Endodermal cell (in vitro differentiated cells): Measurements from ENCODE around the gene TPRG1L. TPM values are rescaled to one million over a fixed set of nuclear protein-coding genes. Genes with fewer than 3 reads are reported as not detected.
A peak's percentile ranks its signal among the peaks of the same experiment; 100 is the strongest.

Source experiments
- DNase-seq: peaks from one replicate; pipeline ENCODE4 v3.0.0-alpha.2; 2017
- H3K27ac ChIP-seq: 2 replicates; pipeline ENCODE4 v1.5.1; 2013; ENCODE audit warnings: mild to moderate bottlenecking, low read depth, low read length, moderate library complexity
- H3K27me3 ChIP-seq: 2 replicates; pipeline ENCODE4 v1.6.1; 2013; ENCODE audit warnings: mild to moderate bottlenecking, low read length, moderate library complexity; ENCODE audit not compliant: insufficient read depth, control insufficient read depth, poor library complexity, severe bottlenecking
- H3K36me3 ChIP-seq: 2 replicates; pipeline ENCODE4 v1.7.0; 2013; ENCODE audit warnings: mild to moderate bottlenecking, low read length, moderate library complexity; ENCODE audit not compliant: control insufficient read depth, insufficient read depth
- H3K4me1 ChIP-seq: one replicate; pipeline ENCODE4 v1.7.0; 2013; ENCODE audit warnings: low read length; ENCODE audit not compliant: control insufficient read depth, insufficient read depth
- H3K4me3 ChIP-seq: 2 replicates; pipeline ENCODE4 v1.5.1; 2013; ENCODE audit warnings: mild to moderate bottlenecking, low read length, moderate library complexity
- H3K9ac ChIP-seq: 2 replicates; pipeline ENCODE4 v1.6.1; 2013; ENCODE audit warnings: mild to moderate bottlenecking, low read length, moderate library complexity; ENCODE audit not compliant: poor library complexity, severe bottlenecking; ENCODE audit errors: extremely low read depth
- H3K9me3 ChIP-seq: 2 replicates; pipeline ENCODE4 v1.6.1; 2013; ENCODE audit warnings: mild to moderate bottlenecking, low read length, moderate library complexity; ENCODE audit not compliant: control insufficient read depth
- H3K27ac Mint-ChIP-seq: 2 replicates; pipeline ENCODE4 v1.8.0; 2020; ENCODE audit warnings: mixed read lengths
- H3K27me3 Mint-ChIP-seq: 2 replicates; pipeline ENCODE4 v1.8.0; 2021; ENCODE audit warnings: mild to moderate bottlenecking, mixed read lengths; ENCODE audit not compliant: insufficient read depth
- H3K36me3 Mint-ChIP-seq: 2 replicates; pipeline ENCODE4 v1.8.0; 2020; ENCODE audit warnings: low read depth, mixed read lengths
- H3K4me1 Mint-ChIP-seq: 2 replicates; pipeline ENCODE4 v1.8.0; 2020; ENCODE audit warnings: mixed read lengths
- H3K4me3 Mint-ChIP-seq: 2 replicates; pipeline ENCODE4 v1.8.0; 2020; ENCODE audit warnings: mild to moderate bottlenecking, moderate library complexity, mixed read lengths
- H3K9me3 Mint-ChIP-seq: 2 replicates; pipeline ENCODE4 v1.8.0; 2020; ENCODE audit warnings: mild to moderate bottlenecking, mixed read lengths
- WGBS, 2 experiments: methylation state at CpG; one replicate each; pipeline versions ENCODE4 v1.1.5 to v1.1.7; 2013; ENCODE audit warnings: missing lambda C conversion rate in 2 of 2, mixed read lengths in 1 of 2; ENCODE audit not compliant: insufficient coverage in 1 of 2, insufficient read length in 1 of 2; 5-methylcytosine and 5-hydroxymethylcytosine counted together
- total RNA-seq, 2 donors: library from RNA; stranded (reverse); fragmentation: NEBNext Ultra II Directional in 1 of 2; extraction: Animal tissue kit (Norgen Biotek cat#: 25700) in 1 of 2; gene quantifications; 2 replicates in 1 of 2; 3 replicates in 1 of 2; pipeline ENCODE4 v1.2.1, GENCODE V29; 2021
- TF ChIP-seq, protein P1 (sequence below): fragments of 200-600 bp; sonication (generic); conservative IDR thresholded peaks from 2 replicates; pipeline ENCODE4 v1.5.0; 2021; ENCODE audit warnings: antibody characterized with exemption, mild to moderate bottlenecking

The TPRG1L gene
- total RNA-seq, 2 donors from 2014 or later, result 50.4 to 56.4 TPM

DNA sequence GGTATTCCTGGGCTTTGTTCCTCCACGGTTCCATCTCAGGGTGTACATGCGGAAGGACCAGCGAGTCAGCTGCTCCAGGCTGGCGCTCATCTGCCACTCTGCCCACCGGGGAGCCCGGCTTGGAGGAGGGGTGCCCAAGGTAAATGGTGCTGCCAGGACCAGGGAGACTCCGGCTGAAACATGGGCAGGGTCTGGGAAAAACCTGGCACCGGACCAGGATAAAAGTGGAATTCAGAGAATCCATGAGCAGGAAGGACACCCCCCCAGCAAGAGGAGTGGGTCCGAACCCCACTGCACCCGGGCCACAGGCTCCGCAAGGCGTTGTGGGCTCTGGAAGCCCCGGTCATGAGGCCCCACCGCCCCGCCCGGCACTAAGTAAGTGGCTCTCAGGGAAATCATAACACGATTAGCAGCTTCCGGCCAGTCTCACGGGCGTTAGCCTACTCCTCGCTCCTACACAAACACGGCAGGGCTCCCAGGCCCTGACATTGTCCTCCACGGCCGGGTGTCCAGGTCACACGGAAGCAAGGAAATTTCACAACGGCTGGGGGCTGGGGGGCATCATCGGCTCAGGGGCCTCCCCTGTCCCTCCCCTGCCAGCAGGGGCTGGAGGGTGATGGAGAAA, 34.6 kb upstream of the TPRG1L start:
- Histone ChIP-seq H3K9ac (no peak overlapping the region), H3K4me1 (no peaks in the 10 kb centered on the region), H3K27me3 (no peaks in the 10 kb centered on the region), H3K4me3 (no peak overlapping the region), H3K9me3 (no peaks in the 10 kb centered on the region), H3K27ac (peak overlapping the region; percentile 70), H3K36me3 (no peaks in the 10 kb centered on the region)
- peaks cover 6% of the 10 kb centered on the region for H3K4me1 Mint-ChIP-seq
- WGBS, 2 experiments, result 79 to 84% methylated on average over 20 to 27 of the region's 27 CpGs
- TF ChIP-seq, protein P1, sequence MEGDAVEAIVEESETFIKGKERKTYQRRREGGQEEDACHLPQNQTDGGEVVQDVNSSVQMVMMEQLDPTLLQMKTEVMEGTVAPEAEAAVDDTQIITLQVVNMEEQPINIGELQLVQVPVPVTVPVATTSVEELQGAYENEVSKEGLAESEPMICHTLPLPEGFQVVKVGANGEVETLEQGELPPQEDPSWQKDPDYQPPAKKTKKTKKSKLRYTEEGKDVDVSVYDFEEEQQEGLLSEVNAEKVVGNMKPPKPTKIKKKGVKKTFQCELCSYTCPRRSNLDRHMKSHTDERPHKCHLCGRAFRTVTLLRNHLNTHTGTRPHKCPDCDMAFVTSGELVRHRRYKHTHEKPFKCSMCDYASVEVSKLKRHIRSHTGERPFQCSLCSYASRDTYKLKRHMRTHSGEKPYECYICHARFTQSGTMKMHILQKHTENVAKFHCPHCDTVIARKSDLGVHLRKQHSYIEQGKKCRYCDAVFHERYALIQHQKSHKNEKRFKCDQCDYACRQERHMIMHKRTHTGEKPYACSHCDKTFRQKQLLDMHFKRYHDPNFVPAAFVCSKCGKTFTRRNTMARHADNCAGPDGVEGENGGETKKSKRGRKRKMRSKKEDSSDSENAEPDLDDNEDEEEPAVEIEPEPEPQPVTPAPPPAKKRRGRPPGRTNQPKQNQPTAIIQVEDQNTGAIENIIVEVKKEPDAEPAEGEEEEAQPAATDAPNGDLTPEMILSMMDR, result no peak
- H3K4me3 Mint-ChIP-seq, result no peak overlapping the region
- no peak for DNase-seq
- no peaks in the 10 kb centered on the region for H3K9me3 Mint-ChIP-seq
- H3K27me3 Mint-ChIP-seq, result no peaks in the 10 kb centered on the region
- no peaks in the 10 kb centered on the region for H3K36me3 Mint-ChIP-seq
- H3K27ac Mint-ChIP-seq, result peak overlapping the region; percentile 79

DNA sequence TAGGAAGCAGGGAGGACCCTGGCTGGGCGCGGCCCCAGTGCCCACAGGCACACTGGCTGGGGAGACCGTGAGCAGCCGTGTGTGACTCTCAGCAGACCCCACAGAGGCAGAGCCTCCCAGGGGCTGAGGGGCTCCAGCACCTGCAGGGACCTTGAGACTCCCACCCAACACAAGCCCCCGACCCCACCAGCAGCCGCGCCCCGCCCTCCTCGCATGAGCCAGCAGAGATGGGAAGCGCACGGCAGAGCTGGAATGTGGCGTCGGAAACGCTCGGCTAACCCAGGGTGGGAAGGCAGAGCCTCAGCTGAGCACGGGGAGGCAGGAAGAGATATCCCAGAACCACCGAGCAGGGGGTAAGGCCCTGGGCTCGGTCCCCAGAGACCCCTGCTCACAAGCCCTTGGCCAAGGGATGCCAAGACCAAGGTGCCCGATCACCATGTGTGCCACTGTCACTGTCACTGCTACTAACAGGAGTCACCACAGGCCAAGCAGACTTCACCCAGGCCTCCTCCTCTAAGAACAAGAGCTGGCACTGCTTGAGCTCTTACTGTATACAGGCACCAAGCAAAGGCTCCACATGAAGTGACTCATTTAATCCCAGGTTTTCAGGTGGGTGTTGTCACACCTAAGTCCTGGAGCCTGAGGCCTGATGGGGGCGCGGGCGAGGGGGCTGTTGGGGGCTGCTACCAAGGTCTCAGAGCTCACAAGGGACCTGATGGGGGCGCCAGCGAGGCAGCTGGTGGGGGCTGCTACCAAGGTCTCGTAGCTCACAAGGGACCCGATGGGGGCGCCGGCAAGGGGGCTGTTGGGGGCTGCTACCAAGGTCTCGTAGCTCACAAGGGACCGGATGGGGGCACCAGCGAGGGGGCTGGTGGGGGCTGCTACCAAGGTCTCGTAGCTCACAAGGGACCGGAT, 33.6 kb upstream of the TPRG1L start:
- Mint-ChIP-seq H3K36me3 (no peaks in the 10 kb centered on the region), H3K27me3 (no peaks in the 10 kb centered on the region), H3K4me3 (no peak overlapping the region), H3K27ac (peak overlapping the region; percentile 79), H3K9me3 (no peaks in the 10 kb centered on the region), H3K4me1 (peaks cover 6% of the 10 kb centered on the region)
- Histone ChIP-seq H3K9me3 (no peaks in the 10 kb centered on the region), H3K4me3 (no peak overlapping the region), H3K9ac (no peak overlapping the region), H3K27ac (peak overlapping the region; percentile 70), H3K27me3 (no peaks in the 10 kb centered on the region), H3K36me3 (no peaks in the 10 kb centered on the region), H3K4me1 (no peaks in the 10 kb centered on the region)
- WGBS, 2 experiments, result 92 to 95% methylated on average over 18 to 33 of the region's 33 CpGs
- peak; percentile 79 for DNase-seq
- TF ChIP-seq, protein P1, result peak; percentile 56

DNA sequence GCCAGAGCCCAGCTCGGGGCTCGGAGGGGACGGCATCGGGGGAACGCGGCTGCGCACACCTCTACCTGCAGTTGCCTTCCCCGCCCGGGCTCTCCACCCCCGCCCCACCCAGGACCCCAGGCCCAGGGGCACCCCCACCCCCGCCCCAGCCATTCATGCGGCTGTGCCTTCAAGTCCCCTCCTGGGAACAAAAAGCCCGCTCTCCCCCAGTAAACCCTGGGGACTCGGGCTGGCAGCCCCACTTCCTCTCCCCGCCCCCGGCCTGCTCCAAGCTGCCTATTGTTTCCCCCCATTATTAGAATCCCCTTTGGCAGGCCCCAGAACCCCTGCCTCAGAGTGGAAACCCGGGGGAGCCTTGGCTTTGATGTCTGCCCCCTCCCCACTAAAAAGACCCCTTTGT, 31.5 kb upstream of the TPRG1L start:
- TF ChIP-seq, protein P1, result no peak
- Histone ChIP-seq H3K4me3 (no peak overlapping the region), H3K36me3 (no peaks in the 10 kb centered on the region), H3K9me3 (no peaks in the 10 kb centered on the region), H3K4me1 (no peaks in the 10 kb centered on the region), H3K9ac (no peak overlapping the region), H3K27me3 (no peaks in the 10 kb centered on the region), H3K27ac (peak overlapping the region; percentile 58)
- no peak overlapping the region for H3K4me3 Mint-ChIP-seq
- no peak overlapping the region for H3K27ac Mint-ChIP-seq
- 64 to 94% methylated on average over 3 to 14 of the region's 17 CpGs for WGBS, 2 experiments
- DNase-seq, result no peak
- H3K4me1 Mint-ChIP-seq, result peaks cover 15% of the 10 kb centered on the region
- H3K36me3 Mint-ChIP-seq, result no peaks in the 10 kb centered on the region
- no peaks in the 10 kb centered on the region for H3K27me3 Mint-ChIP-seq
- H3K9me3 Mint-ChIP-seq, result no peaks in the 10 kb centered on the region
